IPS DF 4.7 (cell line): Measurements from ENCODE around the gene GAL3ST2.
"Not testable (repeated sequence)": the region's sequence is repeated elsewhere in the genome, so short reads cannot be mapped to it uniquely, and the experiment has no call there.

Source experiments
- DNase-seq: peaks from one replicate; pipeline ENCODE4 v3.0.0-alpha.2; 2013; ENCODE audit warnings: low spot score; ENCODE audit errors: extremely low read depth

Gene GAL3ST2

GRCh38 chr2:241806217-241806616 lies 29.6 kb downstream of the GAL3ST2 start:
- DNase-seq = not testable (repeated sequence)

DNA sequence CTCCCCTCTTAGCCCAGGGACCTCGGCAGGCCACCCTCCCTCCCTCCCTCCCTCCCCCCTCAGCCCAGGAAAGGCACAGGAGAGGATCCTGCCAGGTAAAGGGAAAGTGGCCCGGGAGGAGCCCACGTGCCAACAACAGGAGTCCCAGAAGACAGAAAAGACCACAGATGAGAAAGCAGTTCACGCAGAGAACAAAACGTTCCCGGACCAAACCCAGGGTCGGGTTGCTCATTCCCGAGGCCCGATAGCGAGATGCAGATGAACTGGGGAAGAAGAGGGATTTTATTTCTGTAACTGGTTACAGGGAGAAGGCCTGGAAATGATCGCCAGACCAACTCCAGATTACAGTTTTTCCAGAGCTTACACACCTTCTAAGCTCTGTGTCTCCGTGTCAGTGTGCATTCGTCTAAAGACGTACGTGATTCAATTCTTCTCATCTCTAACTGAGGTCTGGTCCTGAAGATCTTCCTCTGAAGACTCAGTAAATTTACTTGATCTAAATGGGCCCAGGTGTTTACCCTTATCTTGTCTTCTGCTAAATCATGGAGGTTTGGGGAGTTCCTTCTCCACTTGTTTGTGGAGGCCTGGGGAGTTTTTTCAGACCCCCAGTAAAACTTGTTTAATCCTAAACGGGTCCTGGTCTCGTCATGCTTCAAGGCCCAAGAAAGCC lies 31.6 kb downstream of the GAL3ST2 start:
- DNase-seq = no peak

DNA sequence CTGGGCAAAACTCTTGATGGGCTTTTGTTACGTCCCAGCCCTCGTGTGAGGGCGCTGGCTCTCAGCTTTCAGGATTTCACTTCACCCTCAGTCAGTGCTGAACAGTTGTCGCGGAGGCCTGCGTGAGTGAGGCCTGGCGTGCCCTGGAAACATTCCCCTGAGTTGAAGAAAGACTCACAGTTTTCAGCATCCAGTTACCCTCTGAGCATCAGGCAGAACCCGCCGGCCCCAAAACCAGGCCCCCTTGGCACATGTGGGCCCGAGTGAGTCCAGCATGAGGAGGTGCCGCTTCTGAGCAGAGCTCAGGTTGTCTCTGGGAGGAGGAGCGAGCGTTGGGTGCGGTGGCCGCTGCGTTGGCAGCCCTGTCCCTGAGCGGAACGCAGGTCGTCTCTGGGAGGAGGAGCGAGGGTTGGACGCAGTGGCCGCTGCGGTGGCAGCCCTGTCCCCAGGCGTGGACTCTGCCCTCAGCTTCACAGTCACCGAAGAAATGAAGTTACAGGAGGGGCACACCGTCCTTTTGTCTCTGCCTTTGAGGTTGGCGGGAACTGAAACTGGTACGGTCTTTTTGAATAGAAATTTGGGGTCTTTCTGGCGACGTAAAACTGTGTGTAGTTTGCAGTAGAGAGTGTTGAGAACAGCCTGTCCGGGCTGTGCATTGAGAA lies 32.2 kb downstream of the GAL3ST2 start, which contains the start of gene NEU4:
TSS of gene NEU4 (plus strand) at position 473 of the 662 bp plus-strand sequence. CDS start 5,292 bp downstream, outside the sequence.
- no peak for DNase-seq

GRCh38 chr2:241809383-241810306 lies 33.0 kb downstream of the GAL3ST2 start:
- DNase-seq = no peak

DNA sequence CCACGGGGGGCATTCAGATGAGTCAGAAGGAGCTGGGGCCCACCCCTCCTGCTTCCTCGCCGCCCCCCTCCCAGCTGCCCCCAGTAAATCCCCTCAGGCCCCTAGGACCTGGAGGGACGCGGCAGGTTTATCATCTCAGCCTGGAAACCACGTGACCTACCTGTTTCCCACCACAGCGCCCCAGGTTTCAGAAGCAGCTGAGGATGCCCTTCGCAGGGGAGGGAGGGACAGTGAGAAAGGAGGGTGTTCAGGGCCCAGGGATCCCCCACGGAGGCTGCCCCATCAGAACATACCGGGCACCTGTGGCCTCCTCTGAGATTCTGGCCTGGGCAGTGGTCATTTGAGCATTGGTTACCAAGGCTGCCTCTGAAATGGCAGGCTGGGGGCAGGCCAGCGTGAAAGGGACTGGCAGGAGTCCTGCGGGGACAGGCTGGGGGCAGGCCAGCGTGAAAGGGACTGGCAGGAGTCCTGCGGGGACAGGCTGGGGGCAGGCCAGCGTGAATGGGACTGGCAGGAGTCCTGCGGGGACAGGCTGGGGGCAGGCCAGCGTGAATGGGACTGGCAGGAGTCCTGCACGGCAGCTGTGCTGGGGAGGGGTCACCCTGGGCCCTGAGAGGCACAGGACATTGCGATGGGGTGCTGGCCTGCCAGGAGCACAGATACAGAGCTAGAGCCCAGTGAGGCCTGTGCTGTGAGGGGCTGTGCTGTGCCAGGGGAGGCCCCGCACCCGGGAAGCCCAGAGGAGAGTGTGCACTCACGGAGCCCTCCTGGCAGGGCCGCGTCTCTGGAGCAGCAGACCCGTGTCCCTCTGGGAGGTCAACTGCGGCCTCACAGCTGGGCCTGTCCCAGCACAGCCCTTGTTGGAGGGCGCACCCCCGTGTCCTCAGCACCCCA lies 33.9 kb downstream of the GAL3ST2 start:
- no peak for DNase-seq

DNA sequence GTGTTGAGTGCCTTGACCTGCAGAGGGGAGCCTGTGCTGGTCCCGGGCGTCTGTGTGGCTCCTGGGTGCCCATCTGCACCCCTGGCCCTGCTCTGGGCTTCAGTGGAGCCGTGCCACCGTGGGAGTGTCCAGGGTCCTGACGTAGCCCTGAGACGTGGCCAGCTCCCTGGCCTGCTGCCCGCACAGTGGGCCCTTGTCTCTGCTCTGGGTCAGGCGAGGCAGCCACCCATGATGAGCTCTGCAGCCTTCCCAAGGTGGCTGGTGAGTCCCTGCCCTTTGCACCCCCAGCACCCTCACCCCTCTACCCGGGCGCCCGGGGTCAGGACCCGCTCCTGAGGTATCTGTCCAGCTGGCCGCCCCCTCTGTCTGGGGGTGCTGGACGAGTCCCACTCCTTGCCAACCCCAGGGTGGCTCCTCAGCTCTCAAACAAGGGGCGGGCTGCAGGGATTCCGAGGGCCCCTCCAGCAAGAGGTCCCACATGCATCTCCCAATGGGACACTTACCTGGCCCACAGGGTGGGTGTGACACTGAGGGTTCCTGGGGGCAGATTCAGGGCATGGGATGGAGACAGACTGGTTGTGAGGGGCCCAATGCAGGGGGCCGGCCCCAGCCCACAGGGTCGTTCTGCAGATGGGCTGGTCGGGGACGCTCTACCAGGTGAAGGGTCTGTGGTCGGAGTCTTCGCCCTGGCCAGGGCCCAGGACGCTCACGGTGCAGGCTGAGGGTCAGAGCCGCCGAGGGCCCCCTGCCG lies 34.8 kb downstream of the GAL3ST2 start:
- no peak for DNase-seq

DNA sequence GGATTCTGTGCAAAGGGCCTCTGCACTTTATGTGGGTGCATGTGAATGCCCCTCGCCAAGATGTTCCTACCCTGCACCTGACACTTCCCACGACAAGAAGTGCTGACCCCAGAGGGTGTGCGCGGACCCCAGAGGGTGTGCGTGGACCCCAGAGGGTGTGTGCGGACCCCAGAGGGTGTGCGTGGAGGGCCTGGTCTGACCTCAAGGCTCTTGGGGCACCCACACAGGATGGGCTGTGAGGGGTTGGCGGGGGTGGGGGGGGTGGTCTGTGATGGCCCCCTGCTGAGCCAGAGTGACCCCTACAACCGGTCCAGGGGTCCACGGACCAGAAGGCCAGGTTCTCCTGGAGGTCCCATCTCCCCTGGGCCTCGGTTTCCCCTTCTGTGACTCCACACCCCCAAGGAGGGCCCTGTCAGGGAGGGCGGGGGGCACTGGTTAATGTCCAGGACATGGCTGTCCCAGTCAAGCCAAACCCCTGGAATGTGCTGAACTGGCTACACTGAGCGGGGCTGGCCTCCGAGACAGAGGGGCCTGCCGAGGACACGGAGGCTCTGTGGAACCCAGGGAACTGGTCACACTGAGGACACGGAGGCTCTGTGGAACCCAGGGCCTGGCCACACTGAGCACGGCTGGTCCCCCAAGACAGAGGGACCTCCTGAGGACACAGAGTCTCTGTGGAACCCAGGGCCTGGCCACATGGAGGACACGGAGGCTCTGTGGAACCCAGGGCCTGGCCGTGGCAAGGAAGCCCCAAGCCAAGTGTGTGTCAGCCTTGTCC lies 35.5 kb downstream of the GAL3ST2 start:
- no peak for DNase-seq

DNA sequence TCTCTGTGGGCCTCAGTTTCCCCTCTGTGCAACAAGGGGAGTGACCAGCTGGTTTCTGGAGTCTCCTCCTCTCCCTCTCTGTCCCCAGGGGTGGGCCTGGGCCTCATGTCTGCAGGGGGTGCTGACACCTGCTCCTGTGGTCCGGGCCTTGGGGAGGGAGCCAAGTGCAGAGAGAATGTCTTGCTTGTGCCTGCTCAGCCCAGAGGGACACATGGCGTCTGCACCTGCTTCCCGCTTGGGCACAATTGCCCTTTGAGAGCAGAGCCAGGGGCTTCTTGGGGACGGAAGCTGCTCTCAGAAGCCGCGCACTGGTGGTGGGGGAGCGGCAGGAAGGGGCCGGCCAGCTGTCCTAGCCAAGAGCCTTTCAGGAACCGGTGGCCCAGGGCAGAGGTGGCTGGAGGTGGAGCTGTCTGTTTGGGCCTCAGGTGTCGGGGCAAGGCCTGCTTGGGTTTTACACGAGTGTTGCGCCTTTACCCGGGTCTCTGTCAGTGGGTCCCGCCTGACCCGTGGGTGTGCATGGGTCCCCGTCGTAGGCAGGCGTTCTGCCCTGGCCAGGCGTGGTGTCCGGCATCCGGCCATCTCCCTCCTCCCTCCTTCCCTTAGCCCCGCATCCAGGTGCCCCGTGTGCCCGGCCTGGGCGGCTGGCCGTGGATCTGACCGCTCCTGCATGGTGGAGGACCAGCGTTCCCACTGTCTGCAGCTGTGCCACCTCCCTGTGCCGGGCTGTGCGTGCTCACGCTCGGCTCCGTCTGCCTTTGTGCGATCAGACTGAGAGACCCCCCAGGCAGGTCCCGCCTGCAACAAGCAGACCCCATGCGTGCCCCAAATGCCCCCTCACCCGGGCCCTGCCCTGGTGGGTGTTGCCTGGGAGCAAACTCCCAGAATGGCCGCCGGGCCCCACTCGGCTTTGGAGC lies 36.4 kb downstream of the GAL3ST2 start:
- no peak for DNase-seq

GRCh38 chr2:241813644-241814392 lies 37.2 kb downstream of the GAL3ST2 start:
- DNase-seq = no peak

DNA sequence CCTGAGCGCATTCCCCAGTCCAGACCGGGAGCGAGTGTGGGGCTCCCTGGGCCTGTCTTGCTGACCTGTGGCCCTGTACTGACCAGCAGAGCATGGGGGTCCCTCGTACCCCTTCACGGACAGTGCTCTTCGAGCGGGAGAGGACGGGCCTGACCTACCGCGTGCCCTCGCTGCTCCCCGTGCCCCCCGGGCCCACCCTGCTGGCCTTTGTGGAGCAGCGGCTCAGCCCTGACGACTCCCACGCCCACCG lies 37.7 kb downstream of the GAL3ST2 start:
- no peak for DNase-seq

GRCh38 chr2:241814643-241815476 lies 38.2 kb downstream of the GAL3ST2 start:
- DNase-seq = no peak

DNA sequence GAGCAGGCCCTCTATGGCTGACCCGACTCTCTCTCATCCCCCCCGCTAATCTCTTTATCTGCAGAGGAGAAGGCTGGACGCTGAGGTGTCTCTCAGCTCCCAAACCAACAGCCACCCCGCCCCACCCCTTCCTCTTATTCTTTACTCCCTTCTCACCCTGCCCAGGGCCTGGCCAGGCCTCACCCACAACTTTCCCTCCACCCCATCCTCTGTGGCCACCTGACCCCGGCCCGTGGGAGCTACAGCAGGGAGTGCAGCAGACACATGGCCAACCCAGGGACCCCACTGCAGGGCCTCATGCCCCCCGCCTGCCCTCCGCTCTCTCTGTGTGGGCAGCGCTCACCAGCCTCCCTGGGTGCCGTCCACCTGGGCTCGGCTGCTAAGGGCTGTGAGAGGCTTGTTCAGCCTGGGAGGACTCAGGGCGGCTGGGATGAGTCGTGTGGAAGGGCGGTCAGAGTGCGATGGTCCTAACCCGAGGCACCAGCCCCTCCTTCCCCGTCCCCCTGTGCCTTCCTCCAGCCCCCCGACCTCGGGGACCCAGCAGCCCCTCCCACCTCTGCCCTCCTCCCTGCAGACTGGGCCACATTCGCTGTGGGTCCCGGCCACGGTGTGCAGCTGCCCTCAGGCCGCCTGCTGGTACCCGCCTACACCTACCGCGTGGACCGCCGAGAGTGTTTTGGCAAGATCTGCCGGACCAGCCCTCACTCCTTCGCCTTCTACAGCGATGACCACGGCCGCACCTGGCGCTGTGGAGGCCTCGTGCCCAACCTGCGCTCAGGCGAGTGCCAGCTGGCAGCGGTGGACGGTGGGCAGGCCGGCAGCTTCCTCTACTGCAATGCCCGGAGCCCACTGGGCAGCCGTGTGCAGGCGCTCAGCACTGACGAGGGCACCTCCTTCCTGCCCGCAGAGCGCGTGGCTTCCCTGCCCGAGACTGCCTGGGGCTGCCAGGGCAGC lies 39.1 kb downstream of the GAL3ST2 start:
- DNase-seq = no peak

DNA sequence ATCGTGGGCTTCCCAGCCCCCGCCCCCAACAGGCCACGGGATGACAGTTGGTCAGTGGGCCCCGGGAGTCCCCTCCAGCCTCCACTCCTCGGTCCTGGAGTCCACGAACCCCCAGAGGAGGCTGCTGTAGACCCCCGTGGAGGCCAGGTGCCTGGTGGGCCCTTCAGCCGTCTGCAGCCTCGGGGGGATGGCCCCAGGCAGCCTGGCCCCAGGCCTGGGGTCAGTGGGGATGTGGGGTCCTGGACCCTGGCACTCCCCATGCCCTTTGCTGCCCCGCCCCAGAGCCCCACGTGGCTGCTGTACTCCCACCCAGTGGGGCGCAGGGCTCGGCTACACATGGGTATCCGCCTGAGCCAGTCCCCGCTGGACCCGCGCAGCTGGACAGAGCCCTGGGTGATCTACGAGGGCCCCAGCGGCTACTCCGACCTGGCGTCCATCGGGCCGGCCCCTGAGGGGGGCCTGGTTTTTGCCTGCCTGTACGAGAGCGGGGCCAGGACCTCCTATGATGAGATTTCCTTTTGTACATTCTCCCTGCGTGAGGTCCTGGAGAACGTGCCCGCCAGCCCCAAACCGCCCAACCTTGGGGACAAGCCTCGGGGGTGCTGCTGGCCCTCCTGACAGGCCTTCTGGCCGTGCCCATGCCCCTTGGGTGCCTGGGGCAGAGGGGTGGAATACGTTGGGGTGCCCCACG lies 40.0 kb downstream of the GAL3ST2 start:
- no peak for DNase-seq

DNA sequence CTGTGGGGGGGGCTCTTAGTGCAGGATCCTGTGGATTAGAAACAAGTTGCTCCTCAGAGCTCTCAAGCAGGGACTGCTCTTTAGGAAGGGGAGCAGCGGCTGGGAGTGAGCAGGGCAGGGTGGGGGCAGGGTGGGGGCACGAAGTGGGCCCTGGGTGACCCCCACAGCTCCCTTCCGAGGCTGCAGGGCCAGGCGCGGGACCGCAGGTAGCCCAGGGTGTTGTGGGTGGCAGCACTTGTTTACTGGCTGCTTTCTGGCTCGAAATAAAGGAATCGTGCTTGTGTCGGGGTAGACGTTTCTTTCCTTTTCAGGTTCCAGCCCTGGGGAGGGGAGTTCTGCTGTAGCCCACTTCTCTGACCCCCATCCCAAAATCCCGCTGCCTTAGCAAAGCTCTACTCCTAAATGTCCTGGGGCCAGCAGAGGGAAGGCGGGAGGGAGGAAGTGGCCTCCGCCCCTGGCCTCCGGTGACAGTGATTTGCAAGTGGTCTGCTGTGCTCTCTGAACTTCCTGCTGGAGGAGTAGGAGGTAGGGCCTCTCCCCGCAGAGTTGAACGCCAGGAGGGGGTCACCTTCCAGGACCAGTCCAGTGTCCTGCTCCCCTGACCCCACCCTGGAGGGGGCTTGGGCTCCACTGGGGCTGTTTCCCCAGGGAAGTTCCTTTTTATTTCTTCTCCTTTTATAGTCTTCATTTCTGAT lies 40.7 kb downstream of the GAL3ST2 start:
- DNase-seq = no peak

DNA sequence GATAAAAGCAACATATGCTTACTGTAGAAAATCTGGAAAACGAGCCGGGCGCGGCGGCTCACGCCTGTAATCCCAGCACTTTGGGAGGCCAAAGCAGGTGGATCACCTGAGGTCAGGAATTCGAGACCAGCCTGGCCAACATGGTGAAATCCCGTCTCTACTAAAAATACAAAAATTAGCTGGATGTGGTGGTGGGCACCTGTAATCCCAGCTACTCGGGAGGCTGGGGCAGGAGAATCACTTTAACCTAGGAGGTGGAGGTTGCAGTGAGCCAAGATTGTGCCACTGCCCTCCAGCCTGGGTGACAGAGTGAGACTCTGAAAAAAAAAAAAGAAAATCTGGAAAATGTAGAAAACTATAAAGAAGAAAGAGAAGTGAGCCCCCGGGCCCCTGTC lies 41.2 kb downstream of the GAL3ST2 start:
- not testable (repeated sequence) for DNase-seq
